ENCODE results near the gene TRMT2A.

Gene TRMT2A

GRCh38 chr22:20133930-20134549 is 17.0 kb upstream of the TRMT2A start:
- no peak for DNase-seq

DNA sequence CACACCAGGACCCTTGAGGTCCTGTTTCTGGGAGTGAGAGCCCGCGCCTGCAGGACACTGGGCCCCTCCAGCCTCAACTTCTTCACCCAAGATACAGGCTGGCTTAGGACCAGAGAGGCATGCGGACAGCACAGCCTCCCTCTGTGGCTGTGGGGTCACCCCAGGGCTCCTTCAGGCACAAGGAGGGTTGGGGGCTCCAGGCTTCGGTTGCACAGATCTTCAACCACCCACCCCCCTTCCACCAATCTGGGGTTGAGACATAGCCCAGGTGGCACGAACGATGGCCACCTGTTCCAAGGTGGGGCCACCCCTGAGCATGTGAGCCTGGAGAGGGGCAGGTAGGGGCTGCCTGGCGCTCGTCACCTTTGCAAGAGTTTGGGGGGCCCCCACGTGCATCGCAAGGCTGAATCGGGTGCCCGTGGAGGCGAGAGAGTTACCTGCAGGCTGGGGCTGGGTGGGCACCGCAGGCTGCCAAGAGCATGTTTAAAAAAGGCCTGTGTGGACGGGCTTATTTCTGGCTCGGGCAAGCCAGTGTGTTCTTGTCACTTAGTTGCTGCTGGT is 15.7 kb upstream of the TRMT2A start:
- no peak for DNase-seq

DNA sequence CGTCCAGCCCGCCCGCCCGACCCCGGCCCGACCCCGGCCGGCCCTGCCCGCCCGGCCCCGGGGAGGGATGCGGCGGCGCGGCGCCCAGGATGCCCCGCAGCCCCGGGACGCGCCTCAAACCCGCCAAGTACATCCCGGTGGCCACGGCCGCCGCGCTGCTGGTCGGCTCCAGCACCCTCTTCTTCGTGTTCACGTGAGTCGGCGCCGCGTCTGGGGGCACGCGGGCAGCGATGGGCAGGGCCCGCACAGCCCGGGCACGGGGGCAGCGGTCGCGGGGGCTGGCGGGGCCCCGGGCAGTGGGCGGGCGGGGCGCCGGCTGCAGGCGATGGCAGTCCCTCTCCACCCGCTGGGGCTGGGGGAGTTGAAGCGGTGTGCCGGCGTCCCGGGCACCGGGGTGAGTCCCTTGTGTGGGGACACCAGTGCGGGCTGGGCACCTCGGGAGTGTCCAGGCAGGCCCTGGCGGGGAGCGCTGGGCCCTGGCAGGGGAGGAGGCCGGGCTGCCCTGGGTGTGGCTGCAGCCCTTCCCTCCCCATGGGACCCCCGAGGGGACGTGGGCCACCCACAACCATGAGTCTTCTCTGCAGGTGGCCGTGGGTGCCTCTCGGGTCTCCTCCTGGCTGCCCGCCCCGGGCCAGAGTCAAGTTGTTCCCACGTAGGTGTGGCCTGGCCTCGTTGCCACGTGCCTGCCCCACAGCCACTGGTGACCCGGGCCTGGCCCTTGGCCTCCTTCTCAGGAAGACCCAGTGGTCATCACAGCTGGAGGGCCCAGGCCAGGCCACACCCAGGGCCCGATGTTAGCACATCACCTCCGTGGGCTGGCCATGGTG is 15.0 kb upstream of the TRMT2A start:
- DNase-seq, result no peak

DNA sequence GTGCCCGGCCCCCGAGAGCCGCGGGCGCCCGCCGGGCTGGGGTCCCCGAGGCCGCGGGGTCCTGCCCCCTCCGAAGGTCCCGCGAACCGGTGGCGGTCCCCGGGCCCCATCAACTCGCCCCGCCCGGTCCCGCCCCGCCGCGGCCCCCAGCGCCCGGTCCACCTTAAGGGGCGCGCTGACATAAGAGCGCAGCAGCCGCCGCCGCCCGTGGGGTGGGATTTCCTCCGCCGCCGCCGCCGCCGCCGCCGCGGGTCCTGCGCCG is 14.5 kb upstream of the TRMT2A start, which contains the start of gene ZDHHC8:
Gene ZDHHC8 (plus strand): TSS at position 208 of the 262 bp plus-strand sequence. CDS start 144 bp downstream, outside the sequence.
- no peak for DNase-seq

DNA sequence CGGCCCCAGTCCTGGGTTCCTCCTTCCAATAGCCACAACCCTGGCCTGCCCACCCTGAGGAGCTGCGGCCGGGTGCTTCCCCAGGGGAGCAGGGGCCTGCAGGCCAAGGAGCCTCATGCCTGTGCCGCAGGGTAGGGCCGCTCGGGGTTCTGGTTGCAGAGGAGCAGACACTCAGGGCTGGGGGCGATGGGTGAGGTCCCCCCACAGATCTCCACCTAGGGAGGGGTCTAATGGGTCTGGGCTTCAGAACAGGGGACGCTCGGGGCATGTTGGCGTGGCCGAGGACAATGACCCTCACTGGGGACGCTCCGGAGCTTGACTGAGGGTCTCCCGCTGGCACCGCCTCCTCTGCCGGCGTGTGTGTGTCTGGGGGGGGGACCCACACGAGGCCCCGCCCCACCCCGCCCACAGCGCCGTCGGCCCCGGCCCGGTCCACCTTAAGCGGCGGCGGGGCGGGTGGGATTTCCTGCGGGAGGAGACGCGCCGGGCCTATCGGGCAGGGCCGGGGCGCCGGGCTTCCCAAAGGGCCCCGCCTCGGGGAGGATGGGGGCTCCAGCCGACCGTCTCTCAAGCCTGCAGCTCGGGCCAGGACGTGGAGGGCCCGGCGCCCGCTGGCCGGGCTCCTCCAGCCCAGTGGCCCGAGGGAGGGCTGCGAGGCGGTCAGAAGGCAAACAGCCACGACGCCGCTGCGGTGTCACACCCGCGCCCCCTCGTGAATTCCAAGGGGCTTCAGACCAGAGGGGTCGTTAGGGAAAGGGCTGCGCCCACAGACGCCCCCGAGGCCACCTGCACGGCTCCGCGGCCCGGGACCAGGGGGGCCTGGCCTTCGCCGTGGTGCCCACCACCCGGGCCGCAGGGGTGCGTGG is 13.9 kb upstream of the TRMT2A start:
- DNase-seq, result peak; percentile 52 to 76

- DNase-seq, result peak; percentile 39 to 57
Measured at GRCh38 chr22:20130319-20130718, 13.3 kb upstream of the TRMT2A start.

DNA sequence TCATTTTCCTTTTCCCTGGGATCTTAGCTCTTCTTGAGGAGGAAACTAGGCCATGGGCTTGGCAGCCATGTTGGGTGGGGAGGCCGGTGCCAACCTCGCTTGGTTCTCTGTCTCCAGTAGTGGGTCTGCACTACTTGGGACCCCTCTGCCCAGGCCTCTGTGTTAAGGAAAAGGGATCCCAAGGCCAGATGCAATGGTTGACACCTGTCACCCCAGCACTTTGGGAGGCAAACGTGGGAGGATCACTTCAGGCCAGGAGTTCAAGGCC is 12.7 kb upstream of the TRMT2A start:
- DNase-seq, result no peak

GRCh38 chr22:20128902-20129746 is 12.1 kb upstream of the TRMT2A start:
- DNase-seq, result peak in 1 of 2 experiments; percentile 60

DNA sequence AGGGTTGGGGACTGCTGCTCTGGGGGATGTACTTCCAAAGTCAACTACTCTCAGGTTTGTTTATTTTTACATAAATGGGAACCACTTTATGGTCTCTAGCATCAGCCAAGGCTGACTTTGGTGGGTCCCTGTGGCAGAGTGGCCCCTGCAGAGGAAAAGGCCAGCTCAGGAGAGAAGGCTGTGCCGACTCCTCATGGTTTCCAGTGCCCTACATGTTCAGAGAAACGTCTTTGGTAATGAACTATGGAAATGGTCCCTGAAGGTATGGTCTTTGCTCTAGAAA is 11.5 kb upstream of the TRMT2A start:
- no peak for DNase-seq

DNA sequence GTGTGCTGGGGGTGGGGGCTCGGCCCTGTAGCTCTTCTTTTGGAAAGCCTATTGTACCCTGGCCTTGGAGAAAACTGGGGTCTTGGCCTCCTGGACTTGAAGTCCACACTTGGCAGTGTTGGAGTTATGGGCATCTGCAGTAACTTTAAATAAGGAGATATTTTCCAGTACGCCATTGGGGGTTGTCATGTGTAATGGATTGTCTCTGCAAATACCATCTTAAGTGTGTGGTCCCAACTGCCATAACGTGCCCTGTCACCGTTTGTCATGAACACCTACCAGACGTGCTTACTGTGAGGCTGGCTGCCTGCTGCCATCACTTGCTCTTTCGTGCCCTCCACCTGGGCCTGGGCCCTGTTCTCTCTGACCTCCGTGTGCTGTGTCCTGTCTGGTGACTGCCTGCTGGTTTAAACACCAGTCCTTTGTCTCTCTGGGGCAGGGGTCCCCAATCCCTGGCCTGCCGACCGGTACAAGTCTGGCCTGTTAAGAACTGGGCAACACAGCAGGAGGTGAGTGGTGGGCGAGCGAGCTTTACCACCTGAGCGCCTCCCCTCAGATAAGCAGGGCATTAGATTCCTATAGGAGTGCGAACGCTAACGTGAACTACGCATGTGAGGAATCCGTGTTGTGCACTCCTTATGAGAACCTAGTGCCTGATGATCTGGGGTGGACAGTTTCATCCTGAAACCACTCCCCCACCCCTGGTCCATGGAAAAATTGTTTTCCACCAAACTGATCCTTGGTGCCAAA is 11.0 kb upstream of the TRMT2A start:
- DNase-seq, result no peak

- no peak for DNase-seq
Measured at GRCh38 chr22:20127318-20127868, 10.4 kb upstream of the TRMT2A start.

DNA sequence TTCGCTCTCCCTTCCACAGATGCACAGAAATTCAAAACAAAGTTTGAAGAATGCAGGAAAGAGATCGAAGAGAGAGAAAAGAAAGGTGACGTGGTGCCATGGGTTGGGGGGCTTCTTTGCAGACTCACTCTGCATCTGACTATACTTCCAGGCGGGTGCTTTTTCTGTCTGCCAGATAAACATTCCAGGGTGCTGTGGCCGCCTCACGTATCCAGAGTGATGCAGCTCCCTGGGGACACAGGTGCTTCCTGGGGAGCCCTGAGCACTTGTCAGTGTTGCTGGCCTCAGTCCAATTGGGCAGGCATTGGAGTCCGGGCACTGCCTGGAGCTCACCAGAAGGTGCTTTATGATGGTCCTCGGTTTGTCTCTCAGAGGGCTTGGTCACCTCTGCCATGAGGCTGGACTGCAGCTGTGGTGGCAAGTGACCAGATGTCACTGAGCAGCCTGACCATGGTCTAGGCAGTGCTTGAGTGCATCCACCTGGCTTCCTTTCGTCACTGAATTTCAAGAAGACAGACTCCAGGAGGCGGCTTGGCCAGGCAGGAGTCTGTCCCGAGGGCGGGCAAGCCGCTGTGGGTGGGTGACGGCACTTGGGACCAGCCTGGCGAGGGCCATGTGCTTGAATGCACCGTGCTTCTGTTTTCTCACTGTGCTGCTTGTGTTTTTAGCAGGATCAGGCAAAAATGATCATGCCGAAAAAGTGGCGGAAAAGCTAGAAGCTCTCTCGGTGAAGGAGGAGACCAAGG is 9.4 kb upstream of the TRMT2A start:
- no peak for DNase-seq

DNA sequence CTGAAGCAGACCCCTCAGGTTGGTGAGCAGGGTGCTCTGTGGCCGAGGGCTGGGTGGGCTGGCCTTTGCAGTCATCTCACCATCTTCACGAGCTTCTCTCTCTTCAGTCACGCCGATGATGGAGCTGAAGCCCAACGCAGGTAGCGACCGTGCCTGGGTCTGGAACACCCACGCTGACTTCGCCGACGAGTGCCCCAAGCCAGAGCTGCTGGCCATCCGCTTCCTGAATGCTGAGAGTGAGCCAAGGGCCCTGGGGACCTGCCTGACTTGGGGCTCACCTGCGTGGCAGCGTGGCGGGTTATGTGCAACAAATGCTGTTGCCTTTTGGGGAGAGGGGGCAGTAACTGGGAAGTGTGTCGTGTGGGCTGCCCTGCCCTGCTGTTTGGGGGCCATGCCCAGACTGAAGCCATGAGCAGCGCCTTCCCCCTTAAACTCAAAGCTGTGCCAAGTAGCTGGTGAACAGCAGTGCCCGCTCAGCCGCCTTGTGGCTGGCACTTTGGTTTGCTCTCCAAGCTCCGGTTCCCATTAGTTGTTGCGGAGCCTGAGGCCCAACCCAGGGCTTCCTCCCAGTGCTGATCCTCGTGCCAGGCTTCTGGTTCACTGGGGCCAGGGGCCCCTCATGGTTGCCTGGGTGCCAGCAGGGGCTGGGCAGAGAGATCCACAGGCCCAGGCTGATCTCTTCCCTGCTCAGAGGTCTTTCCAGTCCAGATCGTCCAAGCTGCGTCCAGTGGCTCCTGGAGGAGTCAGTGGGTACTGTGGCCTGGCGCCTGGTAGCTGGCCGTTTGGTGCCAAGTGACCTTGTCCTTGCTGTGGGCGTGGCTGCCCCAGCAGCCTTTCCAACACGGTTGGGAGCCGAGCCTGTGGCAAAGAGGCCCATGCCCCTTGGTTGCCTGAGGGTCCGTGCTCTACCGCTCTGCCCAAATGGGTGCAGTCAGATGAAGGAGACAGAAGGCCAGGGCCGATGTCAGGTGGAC is 8.5 kb upstream of the TRMT2A start:
- DNase-seq, result no peak

GRCh38 chr22:20124083-20124787 is 7.2 kb upstream of the TRMT2A start:
- DNase-seq, result no peak

GRCh38 chr22:20123366-20124082 is 6.5 kb upstream of the TRMT2A start:
- DNase-seq, result no peak

GRCh38 chr22:20121856-20122415 is 4.9 kb upstream of the TRMT2A start:
- DNase-seq, result no peak

GRCh38 chr22:20118300-20119020 is 1.4 kb upstream of the TRMT2A start:
- DNase-seq, result no peak
